A673 (cell line): ENCODE data around the gene MEF2C.

Source experiments
- CTCF ChIP-seq: fragments of 300-800, 200-600 bp; sonication (generic); conservative IDR thresholded peaks from 2 replicates; pipeline ENCODE4 v1.5.1; 2017; ENCODE audit warnings: low read depth, mild to moderate bottlenecking, antibody characterized with exemption, low read length, moderate library complexity, mixed read lengths
- EZH2 ChIP-seq: fragments of 200-600 bp; sonication (generic); IDR thresholded peaks from 2 replicates; pipeline ENCODE4 v1.6.1; 2017; ENCODE audit warnings: borderline replicate concordance, low read depth, mild to moderate bottlenecking, mixed read lengths, antibody characterized with exemption, low read length; ENCODE audit not compliant: poor library complexity, severe bottlenecking

GRCh38 chr5:88785746-88786565, 97.0 kb downstream of the MEF2C start:
- TF ChIP-seq CTCF (no peak), EZH2 (no peak)
